Thyroid gland (tissue), 4 donors: ENCODE data around the gene CLIC5.

ENCODE experiments used
- POLR2A ChIP-seq, 2 donors: fragments of 450-650 bp; IDR thresholded peaks; one replicate each; pipeline ENCODE4 v1.6.1; 2017; ENCODE audit warnings: antibody characterized with exemption in 2 of 2, mild to moderate bottlenecking in 2 of 2, moderate library complexity in 1 of 2
- TF ChIP-seq, protein P1 (sequence below), 6 experiments: fragments of 200-600 bp in 3 of 6; fragments of 450-650 bp in 3 of 6; sonication (generic) in 3 of 6; IDR thresholded peaks; one replicate each; pipeline ENCODE4 v1.5.1; 2016 to 2019; ENCODE audit warnings: antibody characterized with exemption in 6 of 6, mild to moderate bottlenecking in 2 of 6, inconsistent platforms in 1 of 6, moderate library complexity in 1 of 6

DNA sequence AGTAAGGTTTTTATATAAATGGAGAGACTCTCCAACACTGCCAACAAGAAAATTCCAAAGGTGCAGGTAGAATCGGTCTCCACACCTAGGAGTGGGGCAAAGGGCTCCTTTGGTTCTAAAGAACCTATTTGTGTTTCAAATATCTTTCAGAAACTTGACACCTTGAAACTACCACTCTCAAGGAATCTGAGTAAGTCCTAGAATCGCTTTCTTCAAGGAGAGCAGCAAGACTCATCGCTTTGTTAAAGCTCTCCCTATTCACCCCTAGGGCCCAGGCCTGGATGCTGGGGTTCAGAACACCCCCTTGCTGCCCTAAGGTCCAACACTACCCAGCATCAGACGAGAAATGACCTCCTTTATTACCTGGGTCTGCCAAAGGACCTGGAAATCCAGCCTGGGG is 2.0 kb downstream of the CLIC5 start:
- TF ChIP-seq POLR2A (IDR thresholded peaks at IDR 0.05), result no peak
- TF ChIP-seq, protein P1, sequence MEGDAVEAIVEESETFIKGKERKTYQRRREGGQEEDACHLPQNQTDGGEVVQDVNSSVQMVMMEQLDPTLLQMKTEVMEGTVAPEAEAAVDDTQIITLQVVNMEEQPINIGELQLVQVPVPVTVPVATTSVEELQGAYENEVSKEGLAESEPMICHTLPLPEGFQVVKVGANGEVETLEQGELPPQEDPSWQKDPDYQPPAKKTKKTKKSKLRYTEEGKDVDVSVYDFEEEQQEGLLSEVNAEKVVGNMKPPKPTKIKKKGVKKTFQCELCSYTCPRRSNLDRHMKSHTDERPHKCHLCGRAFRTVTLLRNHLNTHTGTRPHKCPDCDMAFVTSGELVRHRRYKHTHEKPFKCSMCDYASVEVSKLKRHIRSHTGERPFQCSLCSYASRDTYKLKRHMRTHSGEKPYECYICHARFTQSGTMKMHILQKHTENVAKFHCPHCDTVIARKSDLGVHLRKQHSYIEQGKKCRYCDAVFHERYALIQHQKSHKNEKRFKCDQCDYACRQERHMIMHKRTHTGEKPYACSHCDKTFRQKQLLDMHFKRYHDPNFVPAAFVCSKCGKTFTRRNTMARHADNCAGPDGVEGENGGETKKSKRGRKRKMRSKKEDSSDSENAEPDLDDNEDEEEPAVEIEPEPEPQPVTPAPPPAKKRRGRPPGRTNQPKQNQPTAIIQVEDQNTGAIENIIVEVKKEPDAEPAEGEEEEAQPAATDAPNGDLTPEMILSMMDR (IDR thresholded peaks at IDR 0.05), result no peak
